NCI-H2107 (cell line): Measurements from ENCODE around the gene HOGA1.
"Not testable (repeated sequence)": the region's sequence is repeated elsewhere in the genome, so short reads cannot be mapped to it uniquely, and the experiment has no call there.

ENCODE experiments used
- DNase-seq: peaks from one replicate; lab custom pipeline; 2025; lab: John Stamatoyannopoulos, UW

The HOGA1 gene

GRCh38 chr10:97611473-97611872, 27.3 kb downstream of the HOGA1 start:
- DNase-seq: no peak

DNA sequence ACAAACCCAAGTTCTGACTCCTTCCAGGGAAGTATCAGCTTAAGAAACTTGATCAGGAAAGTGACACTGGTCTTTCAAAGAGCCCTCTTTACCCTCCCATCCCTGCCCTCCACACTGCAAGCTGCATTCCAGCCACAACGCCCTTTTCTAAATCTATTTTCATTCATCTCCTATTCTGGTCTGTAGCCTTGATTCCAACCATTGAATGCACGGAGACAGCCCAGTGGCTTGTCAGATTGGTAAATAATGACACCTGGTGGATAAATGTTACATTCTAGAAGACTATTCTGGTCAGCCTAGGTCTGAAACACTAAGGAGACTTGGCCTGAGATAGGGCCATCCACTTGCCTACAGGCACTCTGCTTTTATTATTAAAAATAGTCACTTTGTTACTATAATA, 28.2 kb downstream of the HOGA1 start:
- no peak for DNase-seq

DNA sequence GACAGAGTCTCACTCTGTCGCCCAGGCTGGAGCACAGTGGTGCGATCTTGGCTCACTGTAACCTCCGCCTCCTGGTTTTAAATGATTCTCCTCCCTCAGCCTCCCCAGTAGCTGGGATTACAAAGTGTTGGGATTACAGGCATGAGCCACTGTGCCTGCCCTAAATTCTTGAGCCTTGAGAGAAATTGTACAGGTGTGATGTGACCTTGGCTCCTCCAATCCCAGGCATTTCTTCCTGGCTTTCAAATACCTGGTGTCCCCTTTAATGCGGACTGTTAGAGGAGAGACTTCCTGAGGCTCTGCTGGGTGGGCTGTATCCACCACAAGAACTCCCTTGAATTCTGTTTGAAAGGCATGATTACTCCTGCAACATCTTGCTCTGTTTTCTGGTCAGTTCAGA, 34.1 kb downstream of the HOGA1 start:
- no peak for DNase-seq

DNA sequence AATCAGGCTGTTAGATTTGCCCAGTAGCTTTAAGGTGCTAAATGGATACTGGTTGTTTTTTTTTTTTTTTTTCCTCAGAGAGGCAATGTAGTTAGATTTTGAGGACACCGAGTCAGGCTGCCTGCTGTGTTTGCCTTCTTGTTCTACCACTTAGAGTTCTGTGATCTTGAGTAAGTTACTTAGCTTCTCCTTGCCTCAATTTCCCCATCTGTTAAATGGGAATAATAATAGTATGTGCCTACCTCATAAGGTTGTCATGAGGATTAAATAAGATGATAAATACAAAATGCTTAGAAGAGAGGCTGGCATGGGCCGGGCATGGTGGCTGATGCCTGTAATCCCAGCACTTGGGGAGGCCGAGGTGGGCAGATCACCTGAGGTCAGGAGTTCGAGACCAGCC, 34.5 kb downstream of the HOGA1 start:
- no peak for DNase-seq

GRCh38 chr10:97623277-97623676, 39.1 kb downstream of the HOGA1 start:
- DNase-seq: no peak

DNA sequence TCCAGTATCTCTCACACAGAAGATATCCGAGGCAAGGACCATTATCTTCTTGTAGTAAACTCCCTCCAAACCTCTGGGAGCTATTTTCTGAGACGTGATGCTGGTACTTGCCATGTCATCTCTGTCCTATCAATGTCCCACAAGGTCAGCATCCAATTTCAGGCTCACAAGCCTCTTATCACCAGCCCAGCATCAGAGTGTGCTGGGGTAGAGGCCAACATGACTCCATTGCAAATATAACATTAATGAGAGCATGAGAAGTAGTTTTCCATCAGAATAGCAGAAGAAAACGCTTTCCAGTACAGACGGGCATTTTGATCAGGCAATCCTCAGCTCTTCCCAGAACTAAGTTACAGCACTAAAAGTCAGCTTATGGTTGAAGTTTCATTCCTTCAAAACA, 43.5 kb downstream of the HOGA1 start:
- DNase-seq: no peak

GRCh38 chr10:97628228-97628627, 44.0 kb downstream of the HOGA1 start:
- DNase-seq: no peak

DNA sequence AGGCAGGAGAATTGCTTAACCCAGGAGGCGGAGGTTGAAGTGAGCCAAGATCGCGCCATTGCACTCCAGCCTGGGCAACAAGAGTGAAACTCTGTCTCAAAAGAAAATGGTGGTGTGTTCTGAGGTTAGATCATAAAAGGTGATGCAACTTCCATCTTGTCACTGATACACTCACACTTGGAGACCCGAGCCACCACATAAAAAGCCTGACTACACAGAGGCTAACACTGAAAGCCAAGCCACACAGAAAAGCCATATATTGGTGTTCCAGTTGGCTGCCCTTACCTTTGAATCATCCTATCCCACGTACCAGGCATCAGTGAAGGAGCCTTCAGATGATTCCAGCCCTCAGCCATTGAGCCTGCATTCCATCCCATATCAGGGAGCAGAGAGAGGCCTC, 45.1 kb downstream of the HOGA1 start:
- no peak for DNase-seq

- no peak for DNase-seq
Observed at GRCh38 chr10:97631098-97631497, 46.9 kb downstream of the HOGA1 start.

- peak; percentile 84 for DNase-seq
Observed at GRCh38 chr10:97632949-97633884, 49.0 kb downstream of the HOGA1 start, which contains the start of gene MORN4. MORN4 (minus strand) TSS chr10:97633500; CDS start chr10:97619653, 13,847 bp downstream.

DNA sequence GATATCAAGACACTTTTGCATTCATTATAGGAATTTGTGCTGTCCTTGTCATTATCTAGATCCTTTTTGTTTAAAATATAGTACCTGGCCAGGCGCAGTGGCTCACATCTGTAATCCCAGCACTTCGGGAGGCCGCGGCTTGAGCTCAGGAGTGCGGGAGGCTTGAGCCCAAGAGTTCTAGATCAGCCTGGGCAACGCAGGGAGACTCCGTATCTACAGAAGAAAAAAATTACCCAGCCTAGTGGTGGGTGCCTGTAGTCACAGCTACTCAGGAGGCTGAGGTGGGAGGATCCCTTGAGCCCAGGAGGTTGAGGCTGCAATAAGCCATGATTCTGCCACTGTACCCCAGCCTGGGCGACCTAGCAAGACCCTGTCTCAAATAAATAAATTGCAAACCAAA, 49.7 kb downstream of the HOGA1 start:
- no peak for DNase-seq

DNA sequence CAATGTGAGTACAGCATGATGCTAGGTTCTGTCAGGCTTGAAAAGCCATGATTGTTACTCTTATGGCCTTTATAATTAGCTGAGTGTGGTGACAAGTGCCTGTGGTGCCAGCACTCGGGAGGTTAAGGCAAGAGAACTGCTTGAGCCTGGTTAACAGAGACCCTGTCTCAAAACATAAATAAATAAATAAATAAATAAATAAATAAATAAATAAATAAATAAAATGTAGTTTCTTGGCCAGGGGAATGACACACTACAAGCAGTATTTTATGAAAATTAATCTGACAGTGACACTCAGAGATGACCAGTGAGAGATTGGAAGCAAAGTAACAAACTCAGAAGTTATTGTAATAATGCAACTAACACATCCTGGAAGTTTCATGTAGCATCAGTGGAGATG, 51.4 kb downstream of the HOGA1 start:
- DNase-seq: no peak

GRCh38 chr10:97639090-97639489, 54.9 kb downstream of the HOGA1 start:
- not testable (repeated sequence) for DNase-seq

- DNase-seq: peak; percentile 82
Observed at GRCh38 chr10:97640174-97640867, 56.1 kb downstream of the HOGA1 start, which contains the start of gene PI4K2A. PI4K2A (plus strand) TSS chr10:97640671; CDS start chr10:97640743, 72 bp downstream.

GRCh38 chr10:97640868-97641811, 57.0 kb downstream of the HOGA1 start:
- no peak for DNase-seq

GRCh38 chr10:97642471-97643159, 58.4 kb downstream of the HOGA1 start:
- not testable (repeated sequence) for DNase-seq

- no peak for DNase-seq
Observed at GRCh38 chr10:97643441-97643985, 59.3 kb downstream of the HOGA1 start.

DNA sequence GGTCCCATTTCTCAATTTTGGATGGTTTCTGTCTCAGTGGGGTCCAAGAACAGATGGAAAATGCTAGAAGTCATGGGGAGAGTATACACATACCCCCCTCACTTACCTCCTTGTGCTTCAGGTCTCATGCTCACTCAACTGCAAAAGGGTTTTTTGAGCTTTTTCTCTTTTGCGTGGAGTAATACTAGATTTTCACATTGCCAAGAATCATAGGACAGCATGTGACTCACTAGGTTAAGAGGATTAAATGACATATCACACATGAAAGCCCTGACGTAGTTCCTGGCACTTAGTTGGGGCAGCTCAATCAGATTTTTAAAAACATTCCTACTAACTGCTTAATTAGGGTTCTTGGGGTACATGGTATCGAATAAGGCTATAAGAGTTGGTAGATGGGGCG, 60.7 kb downstream of the HOGA1 start:
- DNase-seq: no peak

DNA sequence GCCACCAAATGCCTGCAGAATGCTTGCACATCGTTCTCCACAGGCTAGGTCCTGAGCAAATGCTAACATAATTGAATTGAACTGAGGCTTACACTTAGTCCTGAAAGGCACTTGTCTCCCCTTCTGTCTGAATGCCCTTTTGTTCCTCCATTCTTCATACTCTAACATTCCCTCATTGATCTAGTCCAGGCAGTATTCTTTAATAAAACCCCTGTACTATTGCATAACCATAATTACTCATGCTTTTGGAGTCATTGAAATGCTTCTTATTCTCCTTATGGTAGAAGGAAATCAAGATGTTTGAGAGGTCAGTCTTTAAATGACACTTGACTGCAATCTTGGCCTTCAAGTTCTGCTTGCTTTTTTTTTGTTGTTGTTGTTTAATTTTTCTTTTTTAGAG, 63.4 kb downstream of the HOGA1 start:
- no peak for DNase-seq

- DNase-seq: no peak
Observed at GRCh38 chr10:97648562-97649404, 64.6 kb downstream of the HOGA1 start.
